Esophagus squamous epithelium (tissue), 5 donors: ENCODE results near the gene KIAA2012. TPM values are rescaled to one million over a fixed set of nuclear protein-coding genes. Genes with fewer than 3 reads are reported as not detected.

Experiments
- DNase-seq: peaks from one replicate; lab custom pipeline; 2025; lab: John Stamatoyannopoulos, UW
- H3K27ac ChIP-seq, 4 donors: fragments of 200-600 bp; sonication (generic); one replicate each; pipeline ENCODE4 v1.5.1; 2016 to 2019; ENCODE audit warnings: mild to moderate bottlenecking in 1 of 4
- H3K27me3 ChIP-seq, 4 donors: fragments of 200-600 bp; sonication (generic); 1 replicate in 3 of 4; 2 replicates in 1 of 4; pipeline versions ENCODE4 v1.5.1 to v1.6.0; 2017 to 2021; ENCODE audit warnings: antibody characterized with exemption in 1 of 4
- H3K36me3 ChIP-seq, 3 donors: fragments of 200-600 bp; sonication (generic); one replicate each; pipeline ENCODE4 v1.5.1; 2016 to 2019
- H3K4me1 ChIP-seq, 3 donors: fragments of 200-600 bp; sonication (generic); one replicate each; pipeline ENCODE4 v1.5.1; 2017 to 2019
- H3K4me3 ChIP-seq, 4 donors: fragments of 200-600 bp; sonication (generic); 1 replicate in 3 of 4; 2 replicates in 1 of 4; pipeline ENCODE4 v1.5.1; 2016 to 2019; ENCODE audit warnings: mild to moderate bottlenecking in 2 of 4, moderate library complexity in 1 of 4
- H3K9me3 ChIP-seq, 3 donors: fragments of 200-600 bp; sonication (generic); one replicate each; pipeline ENCODE4 v1.5.1; 2016 to 2019
- CTCF ChIP-seq, 6 experiments: fragments of 450-650 bp in 4 of 6; fragments of 200-600 bp in 2 of 6; sonication (generic) in 2 of 6; IDR thresholded peaks; one replicate each; pipeline ENCODE4 v1.5.1; 2016 to 2019; ENCODE audit warnings: antibody characterized with exemption in 6 of 6, mild to moderate bottlenecking in 4 of 6, moderate library complexity in 4 of 6
- POLR2A ChIP-seq, 4 donors: fragments of 450-650 bp; IDR thresholded peaks; one replicate each; pipeline ENCODE4 v1.6.1; 2017; ENCODE audit warnings: antibody characterized with exemption in 4 of 4, mild to moderate bottlenecking in 4 of 4, moderate library complexity in 3 of 4
- WGBS, 2 donors: methylation state at CpG; one replicate each; pipeline ENCODE4 v1.1.5; 2018; 5-methylcytosine and 5-hydroxymethylcytosine counted together
- intact Hi-C: fragments of 100-400 bp; cut with DNase I; formaldehyde crosslinking; loops from one replicate; pipeline ENCODE4 v1.15.0; 2022
- total RNA-seq, 4 donors: library from RNA; depleted of rRNA; stranded (reverse); fragments of >200 nt; gene quantifications; one replicate each; pipeline ENCODE4 v1.1.0, GENCODE V29; 2016
- donor health status: DM: yes; HTN: yes; CAD: no.

The KIAA2012 gene
- total RNA-seq, 4 donors from 2014 or later = not detected

GRCh38 chr2:202193305-202193704 lies 120.2 kb downstream of the KIAA2012 start:
- intact Hi-C loops = no loop called here
- H3K4me1 ChIP-seq = no peaks in the 10 kb centered on the region
- no peaks in the 10 kb centered on the region for H3K36me3 ChIP-seq
- TF ChIP-seq POLR2A (IDR thresholded peaks at IDR 0.05) (no peak), CTCF (IDR thresholded peaks at IDR 0.05) (no peak)
- 75 to 86% methylated on average over 5 of the region's 5 CpGs for WGBS, 2 donors
- no peak overlapping the region for H3K27ac ChIP-seq
- DNase-seq = no peak
- H3K4me3 ChIP-seq = no peak overlapping the region
- no peaks in the 10 kb centered on the region for H3K9me3 ChIP-seq
- H3K27me3 ChIP-seq = no peaks in the 10 kb centered on the region

- WGBS, 2 donors = 73 to 78% methylated on average over 6 of the region's 7 CpGs
- Histone ChIP-seq H3K27ac (no peak overlapping the region), H3K4me3 (no peak overlapping the region), H3K27me3 (no peaks in the 10 kb centered on the region), H3K4me1 (no peaks in the 10 kb centered on the region), H3K9me3 (no peaks in the 10 kb centered on the region), H3K36me3 (no peaks in the 10 kb centered on the region)
- DNase-seq = no peak
- no peak for TF ChIP-seq CTCF (IDR thresholded peaks at IDR 0.05)
- TF ChIP-seq POLR2A (IDR thresholded peaks at IDR 0.05) = no peak
- intact Hi-C loops = no loop called here
Measured at GRCh38 chr2:202193881-202194353, 120.9 kb downstream of the KIAA2012 start.

- no peak for DNase-seq
- Histone ChIP-seq H3K4me3 (no peak overlapping the region), H3K4me1 (no peaks in the 10 kb centered on the region), H3K9me3 (no peaks in the 10 kb centered on the region), H3K27me3 (no peaks in the 10 kb centered on the region), H3K36me3 (no peaks in the 10 kb centered on the region), H3K27ac (no peak overlapping the region)
- intact Hi-C loops = no loop called here
- no peak for TF ChIP-seq CTCF (IDR thresholded peaks at IDR 0.05)
- TF ChIP-seq POLR2A (IDR thresholded peaks at IDR 0.05) = no peak
- 61 to 81% methylated on average over 3 of the region's 3 CpGs for WGBS, 2 donors
Measured at GRCh38 chr2:202194418-202194817, 121.4 kb downstream of the KIAA2012 start.

GRCh38 chr2:202196727-202197126 lies 123.7 kb downstream of the KIAA2012 start:
- no peaks in the 10 kb centered on the region for H3K27me3 ChIP-seq
- 66 to 73% methylated on average over 6 of the region's 6 CpGs for WGBS, 2 donors
- H3K27ac ChIP-seq = no peak overlapping the region

More at GRCh38 chr2:202196727-202197126, 123.7 kb downstream of the KIAA2012 start:
- intact Hi-C loops = no loop called here
- Histone ChIP-seq H3K4me3 (no peak overlapping the region), H3K4me1 (no peaks in the 10 kb centered on the region), H3K9me3 (no peaks in the 10 kb centered on the region), H3K36me3 (no peaks in the 10 kb centered on the region)
- TF ChIP-seq CTCF (IDR thresholded peaks at IDR 0.05) (no peak), POLR2A (IDR thresholded peaks at IDR 0.05) (no peak)
- no peak for DNase-seq
